SK-N-SH (cell line): ENCODE measurements around the gene UBAC2. TPM values are rescaled to one million over a fixed set of nuclear protein-coding genes. Genes with fewer than 3 reads are reported as not detected.

Source experiments
- CTCF ChIA-PET: fragments of 300-600, 350-600 bp; formaldehyde crosslinking; extraction: SDS; loops from one replicate; lab custom pipeline; 2021; lab: Yijun Ruan, JAX
- POLR2A ChIA-PET: fragments of 350-600 bp; sonication (Branson Sonifier 250); formaldehyde crosslinking; extraction: SDS; loops from one replicate; lab custom pipeline; 2020; ENCODE audit warnings: antibody characterized with exemption, inconsistent platforms; lab: Yijun Ruan, JAX
- DNase-seq: peaks from one replicate; pipeline ENCODE4 v3.0.0; 2012
- H2AFZ ChIP-seq: fragments of 200-600 bp; sonication (generic); 2 replicates; pipeline ENCODE4 v1.8.1; 2016; ENCODE audit warnings: antibody characterized with exemption, mild to moderate bottlenecking, low read depth
- H3F3A ChIP-seq: fragments of 200-600 bp; sonication (generic); replicated peaks from 2 replicates; pipeline ENCODE3; 2016; ENCODE audit warnings: antibody characterized with exemption, mild to moderate bottlenecking; ENCODE audit not compliant: insufficient read depth
- H3K27ac ChIP-seq, 2 experiments: fragments of 200-500 bp in 1 of 2; fragments of 200-600 bp in 1 of 2; sonication (Bioruptor generic) in 1 of 2; sonication (generic), shearing (Covaris generic) in 1 of 2; 2 replicates each; pipeline versions ENCODE4 v1.5.1 to v1.6.1; 2014 to 2016; ENCODE audit warnings: low read depth in 2 of 2, inconsistent platforms in 1 of 2, low read length in 1 of 2, mild to moderate bottlenecking in 1 of 2, mixed read lengths in 1 of 2
- H3K27me3 ChIP-seq: fragments of 200-600 bp; sonication (generic), shearing (Covaris generic); 2 replicates; pipeline ENCODE4 v1.6.1; 2016; ENCODE audit warnings: mixed run types; ENCODE audit not compliant: insufficient read depth
- H3K36me3 ChIP-seq, 2 experiments: fragments of 200-500 bp in 1 of 2; fragments of 200-600 bp in 1 of 2; sonication (Bioruptor generic) in 1 of 2; sonication (generic) in 1 of 2; replicated peaks in 1 of 2; 2 replicates each; pipeline versions ENCODE3 to v1.5.1; 2014 to 2016; ENCODE audit warnings: low read length in 1 of 2, mild to moderate bottlenecking in 1 of 2; ENCODE audit not compliant: insufficient read depth in 2 of 2, control insufficient read depth in 1 of 2
- H3K4me1 ChIP-seq, 2 experiments: fragments of 200-500 bp in 1 of 2; fragments of 200-600 bp in 1 of 2; sonication (Bioruptor generic) in 1 of 2; sonication (generic), shearing (Covaris generic) in 1 of 2; 2 replicates each; pipeline versions ENCODE4 v1.5.1 to v1.6.1; 2014 to 2016; ENCODE audit warnings: low read depth in 1 of 2, low read length in 1 of 2, mixed run types in 1 of 2; ENCODE audit not compliant: insufficient read depth in 2 of 2, control insufficient read depth in 1 of 2
- H3K4me2 ChIP-seq: fragments of 200-600 bp; sonication (generic), shearing (Covaris generic); 2 replicates; pipeline ENCODE4 v1.6.1; 2017; ENCODE audit warnings: mixed run types
- H3K4me3 ChIP-seq, 2 experiments: fragments of 200-500 bp in 1 of 2; fragments of 200-600 bp in 1 of 2; sonication (Bioruptor generic) in 1 of 2; sonication (generic), shearing (Covaris generic) in 1 of 2; 2 replicates each; pipeline versions ENCODE4 v1.5.1 to v1.8.1; 2014 to 2016; ENCODE audit warnings: low read depth in 2 of 2, inconsistent platforms in 1 of 2, low read length in 1 of 2, mild to moderate bottlenecking in 1 of 2, mixed read lengths in 1 of 2, moderate library complexity in 1 of 2
- H3K79me2 ChIP-seq: fragments of 200-600 bp; sonication (generic); 2 replicates; pipeline ENCODE4 v1.8.1; 2017; ENCODE audit warnings: mild to moderate bottlenecking; ENCODE audit not compliant: insufficient read depth
- H3K9ac ChIP-seq: fragments of 200-600 bp; sonication (generic); 2 replicates; pipeline ENCODE4 v1.6.1; 2017; ENCODE audit warnings: mixed run types
- H3K9me2 ChIP-seq: fragments of 200-600 bp; sonication (generic); 2 replicates; pipeline ENCODE4 v1.6.1; 2017; ENCODE audit warnings: mixed run types
- H3K9me3 ChIP-seq: fragments of 200-600 bp; sonication (generic); 2 replicates; pipeline ENCODE4 v1.6.1; 2017; ENCODE audit warnings: mixed run types, mild to moderate bottlenecking, moderate library complexity
- H4K20me1 ChIP-seq: fragments of 200-600 bp; sonication (generic); 2 replicates; pipeline ENCODE4 v1.6.1; 2017; ENCODE audit warnings: mild to moderate bottlenecking, mixed run types; ENCODE audit not compliant: insufficient read depth
- ELF1 ChIP-seq: IDR thresholded peaks from 2 replicates; pipeline ENCODE4 v1.4.0; 2012
- EP300 ChIP-seq, 2 experiments: IDR thresholded peaks; 2 replicates each; pipeline versions ENCODE4 v1.4.0 to v1.6.1; 2012; ENCODE audit warnings: borderline replicate concordance in 1 of 2, low read depth in 1 of 2, low read length in 1 of 2
- EZH2phosphoT487 ChIP-seq: fragments of 200-600 bp; sonication (generic); IDR thresholded peaks from 2 replicates; pipeline ENCODE4 v1.6.1; 2017; ENCODE audit warnings: low read depth, mixed run types, mild to moderate bottlenecking, antibody characterized with exemption, moderate library complexity, borderline replicate concordance
- FOSL2 ChIP-seq: IDR thresholded peaks from 2 replicates; pipeline ENCODE4 v1.4.0; 2012; ENCODE audit warnings: low read depth, mild to moderate bottlenecking, moderate library complexity, borderline replicate concordance
- FOXJ3 ChIP-seq: sonication (generic); formaldehyde crosslinking; IDR thresholded peaks from 2 replicates; pipeline ENCODE4 v1.5.1; 2020; ENCODE audit warnings: mild to moderate bottlenecking, missing genetic modification reagents
- FOXM1 ChIP-seq: IDR thresholded peaks from 2 replicates; pipeline ENCODE4 v1.4.0; 2012; ENCODE audit warnings: low read depth, mild to moderate bottlenecking
- JUND ChIP-seq: IDR thresholded peaks from 2 replicates; pipeline ENCODE4 v1.4.0; 2012
- MXI1 ChIP-seq: IDR thresholded peaks from 2 replicates; pipeline ENCODE4 v1.6.1; 2012; ENCODE audit warnings: mild to moderate bottlenecking, low read depth, low read length, improper control_type of control experiment
- NFIC ChIP-seq: IDR thresholded peaks from 2 replicates; pipeline ENCODE4 v1.4.0; 2012; ENCODE audit warnings: borderline replicate concordance
- RFX5 ChIP-seq: IDR thresholded peaks from 2 replicates; pipeline ENCODE4 v1.6.1; 2012; ENCODE audit warnings: mild to moderate bottlenecking, improper control_type of control experiment, low read length
- SIN3A ChIP-seq: IDR thresholded peaks from 2 replicates; pipeline ENCODE4 v1.6.1; 2012; ENCODE audit warnings: low read depth, mild to moderate bottlenecking, low read length, moderate library complexity, borderline replicate concordance
- SMC3 ChIP-seq: IDR thresholded peaks from 2 replicates; pipeline ENCODE4 v1.6.1; 2012; ENCODE audit warnings: low read depth, low read length, improper control_type of control experiment
- TEAD4 ChIP-seq: IDR thresholded peaks from 2 replicates; pipeline ENCODE4 v1.4.0; 2012; ENCODE audit warnings: mild to moderate bottlenecking, borderline replicate concordance; ENCODE audit not compliant: insufficient read depth
- USF2 ChIP-seq: fragments of 150-350 bp; IDR thresholded peaks from 2 replicates; pipeline ENCODE4 v1.6.1; 2017; ENCODE audit warnings: antibody characterized with exemption, low read length, low read depth, borderline replicate concordance
- YY1 ChIP-seq: IDR thresholded peaks from 2 replicates; pipeline ENCODE4 v1.4.0; 2012; ENCODE audit warnings: low read depth, mild to moderate bottlenecking
- WGBS: methylation state at CpG from one replicate; pipeline ENCODE4 v1.1.6; 2017; ENCODE audit warnings: low lambda C conversion rate; 5-methylcytosine and 5-hydroxymethylcytosine counted together
- polyA plus RNA-seq, 3 experiments: library from polyadenylated mRNA; depleted of rRNA; stranded (reverse); fragments of >200 nt; gene quantifications; 2 replicates each; pipeline ENCODE4 v1.2.3, GENCODE V29; 2012
- TF ChIP-seq, protein P1 (sequence below): fragments of 150-350 bp; IDR thresholded peaks from 2 replicates; pipeline ENCODE4 v1.6.1; 2016; ENCODE audit warnings: mild to moderate bottlenecking, low read depth, low read length
- TF ChIP-seq, protein P2 (sequence below): IDR thresholded peaks from 2 replicates; pipeline ENCODE4 v1.4.0; 2012; ENCODE audit warnings: low read depth
- TF ChIP-seq, protein P3 (sequence below): IDR thresholded peaks from 2 replicates; pipeline ENCODE4 v1.4.0; 2012; ENCODE audit warnings: low read depth, borderline replicate concordance
- TF ChIP-seq, protein P4 (sequence below): IDR thresholded peaks from 2 replicates; pipeline ENCODE4 v1.4.0; 2012; ENCODE audit warnings: low read depth, borderline replicate concordance

The UBAC2 gene
- polyA plus RNA-seq, 1 of the 3 experiments (the other 2 are of a cell fraction): 79.0 TPM

DNA sequence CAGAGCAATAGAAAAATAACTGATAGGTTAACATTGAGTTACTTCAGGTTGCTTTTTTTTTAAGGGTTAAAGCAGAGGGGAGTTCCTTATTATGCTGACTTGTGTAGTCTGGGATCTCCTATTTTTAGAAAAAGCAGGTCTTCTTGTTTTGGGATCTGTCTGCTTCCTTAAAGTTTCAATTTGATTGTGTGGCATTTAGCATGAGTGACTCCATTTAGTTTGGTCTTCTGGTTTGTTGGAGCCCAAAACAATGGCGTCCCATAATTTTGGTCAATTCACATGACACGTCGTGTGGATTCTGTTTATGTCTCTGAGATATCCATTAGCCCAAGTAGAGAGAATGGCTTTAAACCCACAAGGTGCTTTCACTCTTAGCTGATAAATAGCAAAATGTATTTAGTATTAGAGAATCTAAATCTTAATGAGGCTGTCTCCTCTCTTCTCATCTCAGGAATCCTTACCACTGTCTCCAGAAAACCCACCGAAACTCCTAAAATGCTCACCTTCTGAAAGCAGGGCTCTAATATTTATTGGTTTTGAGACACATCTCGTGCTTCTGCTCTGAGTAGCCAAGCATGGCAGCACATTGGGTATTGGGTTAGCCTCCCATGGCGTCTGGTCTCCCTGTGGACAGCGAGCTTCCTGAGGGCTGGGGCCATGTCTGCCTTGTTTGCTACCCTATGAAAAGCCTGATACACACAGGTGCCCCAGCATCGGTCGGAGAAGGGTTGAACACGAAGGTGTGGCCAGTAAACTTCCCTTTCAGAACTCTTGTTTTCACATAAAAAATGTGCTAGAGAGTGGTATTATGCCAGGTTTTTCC, 173.7 kb downstream of the UBAC2 start (continued):
- TF ChIP-seq, protein P1, sequence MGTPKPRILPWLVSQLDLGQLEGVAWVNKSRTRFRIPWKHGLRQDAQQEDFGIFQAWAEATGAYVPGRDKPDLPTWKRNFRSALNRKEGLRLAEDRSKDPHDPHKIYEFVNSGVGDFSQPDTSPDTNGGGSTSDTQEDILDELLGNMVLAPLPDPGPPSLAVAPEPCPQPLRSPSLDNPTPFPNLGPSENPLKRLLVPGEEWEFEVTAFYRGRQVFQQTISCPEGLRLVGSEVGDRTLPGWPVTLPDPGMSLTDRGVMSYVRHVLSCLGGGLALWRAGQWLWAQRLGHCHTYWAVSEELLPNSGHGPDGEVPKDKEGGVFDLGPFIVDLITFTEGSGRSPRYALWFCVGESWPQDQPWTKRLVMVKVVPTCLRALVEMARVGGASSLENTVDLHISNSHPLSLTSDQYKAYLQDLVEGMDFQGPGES: no peak
- TF ChIP-seq USF2 (no peak), FOSL2 (no peak), NFIC (no peak), MXI1 (no peak)
- TF ChIP-seq, all 33 proteins: peak for 0

GRCh38 chr13:99374994-99375737, 174.5 kb downstream of the UBAC2 start:
- Histone ChIP-seq H3K9ac (no peak overlapping the region), H3K9me2 (no peaks in the 10 kb centered on the region), H3K36me3 (peaks cover 9 to 16% of the 10 kb centered on the region in 2 experiments), H3K4me2 (no peak overlapping the region), H4K20me1 (no peaks in the 10 kb centered on the region), H3K4me1 (no peaks in the 10 kb centered on the region), H3K9me3 (no peaks in the 10 kb centered on the region), H3K4me3 (no peak overlapping the region), H3K79me2 (no peaks in the 10 kb centered on the region), H3K27ac (no peak overlapping the region), H3K27me3 (no peaks in the 10 kb centered on the region), H3F3A (no peaks in the 10 kb centered on the region), H2AFZ (no peak overlapping the region)
- ChIA-PET CTCF (interaction anchor here (1.4 kb wide), 1 partner anchor 12 kb away, joined by 4 read pairs; no protein-coding TSS in a partner anchor), POLR2A (no interaction called here)
- 92% methylated on average over 12 of the region's 12 CpGs for WGBS
- DNase-seq: no peak
- no peak for TF ChIP-seq EZH2phosphoT487
- TF ChIP-seq SIN3A: no peak
- TF ChIP-seq USF2: no peak
- TF ChIP-seq, protein P2, sequence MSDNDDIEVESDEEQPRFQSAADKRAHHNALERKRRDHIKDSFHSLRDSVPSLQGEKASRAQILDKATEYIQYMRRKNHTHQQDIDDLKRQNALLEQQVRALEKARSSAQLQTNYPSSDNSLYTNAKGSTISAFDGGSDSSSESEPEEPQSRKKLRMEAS: no peak
- TF ChIP-seq, protein P3, sequence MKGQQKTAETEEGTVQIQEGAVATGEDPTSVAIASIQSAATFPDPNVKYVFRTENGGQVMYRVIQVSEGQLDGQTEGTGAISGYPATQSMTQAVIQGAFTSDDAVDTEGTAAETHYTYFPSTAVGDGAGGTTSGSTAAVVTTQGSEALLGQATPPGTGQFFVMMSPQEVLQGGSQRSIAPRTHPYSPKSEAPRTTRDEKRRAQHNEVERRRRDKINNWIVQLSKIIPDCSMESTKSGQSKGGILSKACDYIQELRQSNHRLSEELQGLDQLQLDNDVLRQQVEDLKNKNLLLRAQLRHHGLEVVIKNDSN: no peak
- no peak for TF ChIP-seq FOXM1
- no peak for TF ChIP-seq SMC3
- TF ChIP-seq TEAD4: no peak
- TF ChIP-seq FOSL2: no peak
- TF ChIP-seq EP300 (IDR thresholded peaks at IDR 0.05; ENCODE audit: borderline replicate concordance in 1 of 2, low read depth in 1 of 2, low read length in 1 of 2): no peak
- TF ChIP-seq, protein P4, sequence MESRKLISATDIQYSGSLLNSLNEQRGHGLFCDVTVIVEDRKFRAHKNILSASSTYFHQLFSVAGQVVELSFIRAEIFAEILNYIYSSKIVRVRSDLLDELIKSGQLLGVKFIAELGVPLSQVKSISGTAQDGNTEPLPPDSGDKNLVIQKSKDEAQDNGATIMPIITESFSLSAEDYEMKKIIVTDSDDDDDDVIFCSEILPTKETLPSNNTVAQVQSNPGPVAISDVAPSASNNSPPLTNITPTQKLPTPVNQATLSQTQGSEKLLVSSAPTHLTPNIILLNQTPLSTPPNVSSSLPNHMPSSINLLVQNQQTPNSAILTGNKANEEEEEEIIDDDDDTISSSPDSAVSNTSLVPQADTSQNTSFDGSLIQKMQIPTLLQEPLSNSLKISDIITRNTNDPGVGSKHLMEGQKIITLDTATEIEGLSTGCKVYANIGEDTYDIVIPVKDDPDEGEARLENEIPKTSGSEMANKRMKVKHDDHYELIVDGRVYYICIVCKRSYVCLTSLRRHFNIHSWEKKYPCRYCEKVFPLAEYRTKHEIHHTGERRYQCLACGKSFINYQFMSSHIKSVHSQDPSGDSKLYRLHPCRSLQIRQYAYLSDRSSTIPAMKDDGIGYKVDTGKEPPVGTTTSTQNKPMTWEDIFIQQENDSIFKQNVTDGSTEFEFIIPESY: no peak
- TF ChIP-seq YY1: no peak
- no peak for TF ChIP-seq RFX5
- no peak for TF ChIP-seq JUND
- TF ChIP-seq, protein P1: no peak
- TF ChIP-seq FOXJ3 (CRISPR knock-in tag): no peak
- TF ChIP-seq ELF1: no peak
